Keratinocyte (primary cell): Measurements from ENCODE around the gene PTPN13.

Experiments used
- EZH2 ChIP-seq: IDR thresholded peaks from one replicate; pipeline ENCODE4 v1.6.1; 2012; ENCODE audit warnings: inconsistent platforms, mild to moderate bottlenecking, low read length, moderate library complexity
- TF ChIP-seq, protein P1 (sequence below), 3 experiments: IDR thresholded peaks in 1 of 3; conservative IDR thresholded peaks in 1 of 3; optimal IDR thresholded peaks in 1 of 3; 2 replicates in 2 of 3; 3 replicates in 1 of 3; pipeline versions ENCODE3 to v1.5.1; 2011; ENCODE audit warnings: low read length in 3 of 3, mild to moderate bottlenecking in 3 of 3, moderate library complexity in 2 of 3, control low read depth in 1 of 3, inconsistent platforms in 1 of 3; ENCODE audit not compliant: insufficient read depth in 2 of 3; ENCODE audit errors: extremely low read depth in 1 of 3

GRCh38 chr4:86613734-86614133, 19.6 kb downstream of the PTPN13 start:
- TF ChIP-seq, protein P1, sequence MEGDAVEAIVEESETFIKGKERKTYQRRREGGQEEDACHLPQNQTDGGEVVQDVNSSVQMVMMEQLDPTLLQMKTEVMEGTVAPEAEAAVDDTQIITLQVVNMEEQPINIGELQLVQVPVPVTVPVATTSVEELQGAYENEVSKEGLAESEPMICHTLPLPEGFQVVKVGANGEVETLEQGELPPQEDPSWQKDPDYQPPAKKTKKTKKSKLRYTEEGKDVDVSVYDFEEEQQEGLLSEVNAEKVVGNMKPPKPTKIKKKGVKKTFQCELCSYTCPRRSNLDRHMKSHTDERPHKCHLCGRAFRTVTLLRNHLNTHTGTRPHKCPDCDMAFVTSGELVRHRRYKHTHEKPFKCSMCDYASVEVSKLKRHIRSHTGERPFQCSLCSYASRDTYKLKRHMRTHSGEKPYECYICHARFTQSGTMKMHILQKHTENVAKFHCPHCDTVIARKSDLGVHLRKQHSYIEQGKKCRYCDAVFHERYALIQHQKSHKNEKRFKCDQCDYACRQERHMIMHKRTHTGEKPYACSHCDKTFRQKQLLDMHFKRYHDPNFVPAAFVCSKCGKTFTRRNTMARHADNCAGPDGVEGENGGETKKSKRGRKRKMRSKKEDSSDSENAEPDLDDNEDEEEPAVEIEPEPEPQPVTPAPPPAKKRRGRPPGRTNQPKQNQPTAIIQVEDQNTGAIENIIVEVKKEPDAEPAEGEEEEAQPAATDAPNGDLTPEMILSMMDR (optimal IDR thresholded peaks at IDR 0.05 in 1 of 3, IDR thresholded peaks at IDR 0.05 in 1 of 3, conservative IDR thresholded peaks at IDR 0.05 in 1 of 3; ENCODE audit: extremely low read depth in 1 of 3, insufficient read depth in 2 of 3, low read length in 3 of 3), result no peak
- no peak for TF ChIP-seq EZH2
